ENCODE measurements around the gene TCP11.

The TCP11 gene

GRCh38 chr6:35178012-35178411 lies 36.9 kb upstream of the TCP11 start:
- peaks cover 11% of the 10 kb centered on the region for H3K4me1 Mint-ChIP-seq
- no peak overlapping the region for H3K27ac Mint-ChIP-seq
- H3K4me3 Mint-ChIP-seq = no peak overlapping the region
- CTCF ChIA-PET = no interaction called here
- no peak for DNase-seq
- H3K9me3 Mint-ChIP-seq = no peaks in the 10 kb centered on the region
- no peaks in the 10 kb centered on the region for H3K36me3 Mint-ChIP-seq
- H3K27me3 Mint-ChIP-seq = peaks cover 59% of the 10 kb centered on the region

DNA sequence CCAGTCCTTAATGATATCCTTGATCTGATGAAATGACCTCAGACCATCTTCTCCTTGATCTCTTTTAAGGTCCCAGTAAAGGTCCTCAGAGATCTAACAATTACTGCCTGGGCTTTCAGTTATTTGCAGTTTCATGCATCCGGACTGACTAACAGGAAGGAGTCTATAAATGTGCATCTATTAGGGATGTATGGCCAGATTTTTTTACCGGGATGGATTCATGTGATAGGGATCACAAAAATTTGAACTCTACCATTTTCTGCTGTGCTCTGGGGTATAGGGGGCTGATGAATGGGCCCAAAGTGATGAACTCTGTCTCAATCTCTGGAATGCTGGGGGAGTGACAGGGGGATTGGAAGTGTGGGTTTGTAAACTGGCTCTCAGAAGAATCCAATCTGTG lies 36.5 kb upstream of the TCP11 start:
- no peak for DNase-seq
- Mint-ChIP-seq H3K27ac (no peak overlapping the region), H3K9me3 (no peaks in the 10 kb centered on the region), H3K36me3 (no peaks in the 10 kb centered on the region), H3K4me1 (peaks cover 11% of the 10 kb centered on the region), H3K27me3 (peaks cover 56% of the 10 kb centered on the region), H3K4me3 (no peak overlapping the region)
- CTCF ChIA-PET = no interaction called here

GRCh38 chr6:35177157-35177556 lies 36.0 kb upstream of the TCP11 start:
- H3K4me1 Mint-ChIP-seq = peaks cover 11% of the 10 kb centered on the region
- H3K27ac Mint-ChIP-seq = no peak overlapping the region
- H3K4me3 Mint-ChIP-seq = no peak overlapping the region
- H3K36me3 Mint-ChIP-seq = no peaks in the 10 kb centered on the region
- H3K27me3 Mint-ChIP-seq = peaks cover 60% of the 10 kb centered on the region
- no peaks in the 10 kb centered on the region for H3K9me3 Mint-ChIP-seq
- DNase-seq = no peak
- CTCF ChIA-PET = interaction anchor here (1.4 to 1.5 kb wide), 2 partner anchors 28 to 30 kb away, joined by 3 to 5 read pairs; no protein-coding TSS in a partner anchor

GRCh38 chr6:35176301-35177024 lies 35.3 kb upstream of the TCP11 start:
- H3K4me3 Mint-ChIP-seq = no peak overlapping the region
- CTCF ChIA-PET = interaction anchor here (0.7 to 1.5 kb wide), 3 partner anchors 29 to 64 kb away, joined by 3 to 5 read pairs (median 3); no protein-coding TSS in a partner anchor

DNA sequence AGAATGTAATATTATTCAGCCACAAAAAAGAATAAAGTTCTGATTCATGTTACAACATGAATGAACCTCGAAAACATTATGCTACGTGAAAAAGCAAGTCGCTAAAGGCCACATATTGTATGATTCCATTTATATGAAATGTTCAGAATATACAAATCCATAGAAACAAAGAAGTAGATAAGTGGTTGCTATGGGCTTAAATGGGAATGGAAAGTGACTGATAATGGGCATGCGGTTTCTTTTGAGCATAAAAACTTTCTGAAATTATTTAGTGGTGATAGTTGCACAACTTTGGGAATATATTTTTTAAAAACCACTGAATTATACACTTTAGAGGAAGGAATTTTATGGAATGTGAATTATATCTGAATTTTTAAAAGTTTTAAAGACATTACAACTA lies 33.4 kb upstream of the TCP11 start:
- Mint-ChIP-seq H3K36me3 (no peaks in the 10 kb centered on the region), H3K4me1 (peaks cover 11% of the 10 kb centered on the region), H3K9me3 (peaks cover 3% of the 10 kb centered on the region), H3K4me3 (no peak overlapping the region), H3K27ac (no peak overlapping the region), H3K27me3 (peaks cover 64% of the 10 kb centered on the region)
- CTCF ChIA-PET = interaction anchor here (0.6 to 1.7 kb wide), 3 partner anchors 15 to 31 kb away, joined by 3 to 5 read pairs (median 5); no protein-coding TSS in a partner anchor
- DNase-seq = no peak

More at GRCh38 chr6:35176301-35177024, 35.3 kb upstream of the TCP11 start:
- H3K27ac Mint-ChIP-seq = no peak overlapping the region
- H3K9me3 Mint-ChIP-seq = no peaks in the 10 kb centered on the region
- no peak for DNase-seq
- no peaks in the 10 kb centered on the region for H3K36me3 Mint-ChIP-seq
- peaks cover 55% of the 10 kb centered on the region for H3K27me3 Mint-ChIP-seq
- H3K4me1 Mint-ChIP-seq = peaks cover 11% of the 10 kb centered on the region

GRCh38 chr6:35174088-35174434 lies 32.9 kb upstream of the TCP11 start:
- H3K4me3 Mint-ChIP-seq = no peak overlapping the region
- H3K27ac Mint-ChIP-seq = peak overlapping the region; percentile 34
- peaks cover 5% of the 10 kb centered on the region for H3K9me3 Mint-ChIP-seq
- H3K27me3 Mint-ChIP-seq = peaks cover 61% of the 10 kb centered on the region
- DNase-seq = no peak
- CTCF ChIA-PET = interaction anchor here (1.5 to 1.7 kb wide), 2 partner anchors 14 to 27 kb away, joined by 5 read pairs; no protein-coding TSS in a partner anchor
- no peaks in the 10 kb centered on the region for H3K36me3 Mint-ChIP-seq
- H3K4me1 Mint-ChIP-seq = peaks cover 11% of the 10 kb centered on the region

DNA sequence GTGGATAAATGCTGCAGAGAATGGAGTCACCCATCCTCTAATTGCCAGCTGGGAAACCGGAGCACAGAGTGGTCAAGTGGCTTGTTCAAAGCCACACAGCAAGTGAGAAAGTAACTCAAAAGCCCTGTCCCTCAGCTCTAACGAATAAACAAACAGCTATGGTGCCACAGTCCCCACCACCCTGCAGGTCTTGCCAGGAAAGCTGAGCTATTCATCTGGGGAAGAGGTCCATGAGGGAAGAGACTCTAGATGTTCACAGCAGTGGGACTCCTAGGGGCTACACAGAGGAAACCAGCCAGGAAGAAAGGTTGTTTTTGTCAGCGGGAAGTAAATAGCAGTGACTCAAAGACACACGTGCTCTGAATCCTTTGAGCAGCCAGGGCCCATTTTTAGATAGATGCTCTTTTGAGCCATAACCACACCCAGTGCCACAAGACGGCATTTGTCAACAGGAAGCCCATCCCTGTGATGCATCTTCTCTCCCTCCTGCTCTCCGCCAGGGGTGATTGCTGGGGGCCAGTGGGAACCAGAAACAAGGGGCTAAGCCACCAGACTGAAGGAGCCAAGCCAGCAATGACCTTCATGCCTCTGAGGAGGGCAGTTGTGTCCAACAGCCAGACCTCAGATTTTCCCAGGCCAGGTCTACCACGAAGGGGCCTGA lies 32.4 kb upstream of the TCP11 start:
- H3K9me3 Mint-ChIP-seq = peaks cover 5% of the 10 kb centered on the region
- CTCF ChIA-PET = interaction anchor here (1.5 to 1.7 kb wide), 2 partner anchors 14 to 27 kb away, joined by 5 read pairs; no protein-coding TSS in a partner anchor
- peaks cover 56% of the 10 kb centered on the region for H3K27me3 Mint-ChIP-seq
- H3K36me3 Mint-ChIP-seq = no peaks in the 10 kb centered on the region
- peak; percentile 23 for DNase-seq
- peak overlapping the region; percentile 34 for H3K27ac Mint-ChIP-seq
- H3K4me3 Mint-ChIP-seq = no peak overlapping the region
- peaks cover 11% of the 10 kb centered on the region for H3K4me1 Mint-ChIP-seq

DNA sequence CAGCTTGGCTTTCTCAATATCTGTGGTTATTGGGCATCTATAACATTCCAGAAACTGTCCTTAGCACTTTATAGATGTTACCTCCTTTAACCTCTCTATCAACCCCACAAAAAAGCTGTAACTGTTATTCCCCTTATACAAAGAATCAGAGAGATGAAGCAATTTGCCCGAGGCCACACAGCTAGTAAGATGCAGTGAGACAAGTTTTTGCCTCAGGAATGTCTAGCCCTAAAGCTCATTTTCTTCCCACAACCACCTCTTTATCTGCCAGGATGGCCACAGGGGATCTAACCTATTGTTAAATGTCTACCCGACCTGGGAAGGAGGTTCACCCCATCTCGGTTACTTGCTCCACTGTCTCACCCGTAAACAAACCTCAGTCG lies 31.9 kb upstream of the TCP11 start:
- Mint-ChIP-seq H3K27ac (no peak overlapping the region), H3K27me3 (peaks cover 51% of the 10 kb centered on the region), H3K36me3 (no peaks in the 10 kb centered on the region), H3K4me3 (no peak overlapping the region), H3K4me1 (peaks cover 11% of the 10 kb centered on the region), H3K9me3 (peaks cover 5% of the 10 kb centered on the region)
- CTCF ChIA-PET = interaction anchor here (1.5 to 1.7 kb wide), 2 partner anchors 13 to 26 kb away, joined by 5 read pairs; no protein-coding TSS in a partner anchor
- no peak for DNase-seq

GRCh38 chr6:35170891-35171290 lies 29.8 kb upstream of the TCP11 start:
- Mint-ChIP-seq H3K27me3 (peaks cover 46% of the 10 kb centered on the region), H3K4me3 (no peak overlapping the region), H3K27ac (no peak overlapping the region), H3K4me1 (peaks cover 11% of the 10 kb centered on the region), H3K9me3 (peaks cover 5% of the 10 kb centered on the region), H3K36me3 (no peaks in the 10 kb centered on the region)
- DNase-seq = no peak
- CTCF ChIA-PET = no interaction called here

- Mint-ChIP-seq H3K27ac (no peak overlapping the region), H3K27me3 (peaks cover 49% of the 10 kb centered on the region), H3K4me1 (peaks cover 11% of the 10 kb centered on the region), H3K4me3 (no peak overlapping the region), H3K36me3 (no peaks in the 10 kb centered on the region), H3K9me3 (peaks cover 5% of the 10 kb centered on the region)
- CTCF ChIA-PET = no interaction called here
- no peak for DNase-seq
Observed at GRCh38 chr6:35170166-35170565, 29.0 kb upstream of the TCP11 start.

DNA sequence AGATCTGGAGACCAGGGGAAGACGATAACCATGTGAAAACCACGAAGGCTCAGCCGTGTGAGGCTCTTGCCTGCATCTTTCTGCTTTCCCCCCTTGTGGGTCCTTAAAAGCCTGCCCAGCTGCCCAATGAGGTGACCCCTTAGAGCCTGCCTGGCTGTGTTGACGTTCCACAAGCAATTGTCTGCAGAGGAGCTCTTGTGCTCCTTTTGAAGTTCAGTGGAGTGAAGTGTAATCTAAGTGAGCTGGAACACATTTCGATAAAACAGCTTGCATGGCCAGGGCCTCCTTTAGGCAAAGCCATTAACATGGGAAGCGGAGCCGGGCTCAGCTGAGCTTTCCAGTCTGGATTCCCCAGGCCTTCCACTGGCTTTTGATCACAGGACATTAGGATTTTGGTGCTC lies 27.3 kb upstream of the TCP11 start:
- CTCF ChIA-PET = no interaction called here
- Mint-ChIP-seq H3K4me1 (peaks cover 3% of the 10 kb centered on the region), H3K9me3 (peaks cover 5% of the 10 kb centered on the region), H3K27ac (no peak overlapping the region), H3K36me3 (no peaks in the 10 kb centered on the region), H3K27me3 (peaks cover 42% of the 10 kb centered on the region), H3K4me3 (no peak overlapping the region)
- DNase-seq = no peak

DNA sequence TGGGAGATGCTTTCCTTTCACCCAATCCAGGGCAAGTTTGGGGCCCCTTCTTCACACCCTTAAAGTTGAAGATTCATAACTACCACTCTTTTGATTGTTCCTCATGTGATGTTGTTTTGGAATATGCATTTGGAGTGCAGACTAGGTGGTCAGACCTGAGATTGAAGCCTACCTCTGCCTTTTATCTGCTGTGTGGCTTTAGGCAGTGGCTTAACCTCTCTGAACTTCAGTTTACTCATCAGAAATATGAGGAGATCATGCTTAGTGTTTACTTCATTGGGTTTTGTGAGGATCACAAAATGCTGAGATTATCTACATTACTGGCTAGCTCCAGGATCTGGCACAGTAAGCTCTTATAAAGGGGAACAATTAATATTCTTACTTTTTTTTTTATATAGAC lies 26.4 kb upstream of the TCP11 start:
- H3K9me3 Mint-ChIP-seq = peaks cover 5% of the 10 kb centered on the region
- H3K4me3 Mint-ChIP-seq = no peak overlapping the region
- DNase-seq = no peak
- no peaks in the 10 kb centered on the region for H3K36me3 Mint-ChIP-seq
- H3K27ac Mint-ChIP-seq = no peak overlapping the region
- H3K4me1 Mint-ChIP-seq = no peaks in the 10 kb centered on the region
- CTCF ChIA-PET = no interaction called here
- H3K27me3 Mint-ChIP-seq = peaks cover 44% of the 10 kb centered on the region

DNA sequence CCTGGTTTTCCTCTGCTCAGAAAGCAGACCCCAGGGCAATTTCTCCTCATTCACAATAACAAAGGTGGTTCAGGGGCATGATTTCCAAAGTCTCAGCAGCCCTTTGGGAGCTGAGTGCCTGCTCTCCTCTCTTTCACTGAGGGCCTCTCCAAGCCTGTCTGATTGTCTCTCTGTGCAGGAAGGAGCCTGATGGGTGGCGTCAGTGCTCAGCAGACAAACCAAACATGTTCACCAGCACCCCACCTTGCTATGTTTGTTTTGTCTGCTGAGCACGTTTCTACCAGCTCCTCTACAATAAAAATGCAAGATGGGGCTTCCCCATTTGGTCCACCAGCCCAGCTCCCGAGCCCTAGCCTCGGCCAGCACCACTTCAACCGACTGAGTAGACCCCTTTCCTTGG lies 25.4 kb upstream of the TCP11 start:
- no peak overlapping the region for H3K4me3 Mint-ChIP-seq
- CTCF ChIA-PET = interaction anchor here (0.8 kb wide), 1 partner anchor 18 kb away, joined by 3 read pairs; no protein-coding TSS in a partner anchor
- no peaks in the 10 kb centered on the region for H3K4me1 Mint-ChIP-seq
- H3K9me3 Mint-ChIP-seq = peaks cover 5% of the 10 kb centered on the region
- H3K27ac Mint-ChIP-seq = no peak overlapping the region
- H3K27me3 Mint-ChIP-seq = peaks cover 46% of the 10 kb centered on the region
- no peaks in the 10 kb centered on the region for H3K36me3 Mint-ChIP-seq
- DNase-seq = no peak

GRCh38 chr6:35166116-35166515 lies 25.0 kb upstream of the TCP11 start:
- no peaks in the 10 kb centered on the region for H3K4me1 Mint-ChIP-seq

GRCh38 chr6:35165630-35166071 lies 24.5 kb upstream of the TCP11 start:
- peaks cover 49% of the 10 kb centered on the region for H3K27me3 Mint-ChIP-seq
- no peak overlapping the region for H3K4me3 Mint-ChIP-seq
- DNase-seq = no peak
- H3K4me1 Mint-ChIP-seq = no peaks in the 10 kb centered on the region
- no peaks in the 10 kb centered on the region for H3K36me3 Mint-ChIP-seq
- CTCF ChIA-PET = no interaction called here
- no peak overlapping the region for H3K27ac Mint-ChIP-seq
- peaks cover 5% of the 10 kb centered on the region for H3K9me3 Mint-ChIP-seq

More at GRCh38 chr6:35166116-35166515, 25.0 kb upstream of the TCP11 start:
- DNase-seq = no peak
- CTCF ChIA-PET = interaction anchor here (0.8 kb wide), 1 partner anchor 17 kb away, joined by 3 read pairs; no protein-coding TSS in a partner anchor
- peaks cover 5% of the 10 kb centered on the region for H3K9me3 Mint-ChIP-seq
- H3K27me3 Mint-ChIP-seq = peaks cover 50% of the 10 kb centered on the region
- no peaks in the 10 kb centered on the region for H3K36me3 Mint-ChIP-seq
- no peak overlapping the region for H3K4me3 Mint-ChIP-seq
- H3K27ac Mint-ChIP-seq = no peak overlapping the region

Data from activated naive CD4-positive, alpha-beta T cell treated with anti-CD3 and anti-CD28 coated beads, Interleukin-2, amount 10 ng/mL, durations not matched to agents 7 days and 5 days (primary cell).